Aortic smooth muscle cell (primary cell): ENCODE data around the gene DUSP2. TPM values are rescaled to one million over a fixed set of nuclear protein-coding genes. Genes with fewer than 3 reads are reported as not detected.

Experiments used
- total RNA-seq: library from RNA; depleted of rRNA; stranded (reverse); fragments of >200 nt; gene quantifications from 2 replicates; pipeline ENCODE4 v1.2.3, GENCODE V29; 2014

DUSP2 gene, protein sequence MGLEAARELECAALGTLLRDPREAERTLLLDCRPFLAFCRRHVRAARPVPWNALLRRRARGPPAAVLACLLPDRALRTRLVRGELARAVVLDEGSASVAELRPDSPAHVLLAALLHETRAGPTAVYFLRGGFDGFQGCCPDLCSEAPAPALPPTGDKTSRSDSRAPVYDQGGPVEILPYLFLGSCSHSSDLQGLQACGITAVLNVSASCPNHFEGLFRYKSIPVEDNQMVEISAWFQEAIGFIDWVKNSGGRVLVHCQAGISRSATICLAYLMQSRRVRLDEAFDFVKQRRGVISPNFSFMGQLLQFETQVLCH
- 0.50 and 0.66 TPM in 2 replicates for total RNA-seq

DNA sequence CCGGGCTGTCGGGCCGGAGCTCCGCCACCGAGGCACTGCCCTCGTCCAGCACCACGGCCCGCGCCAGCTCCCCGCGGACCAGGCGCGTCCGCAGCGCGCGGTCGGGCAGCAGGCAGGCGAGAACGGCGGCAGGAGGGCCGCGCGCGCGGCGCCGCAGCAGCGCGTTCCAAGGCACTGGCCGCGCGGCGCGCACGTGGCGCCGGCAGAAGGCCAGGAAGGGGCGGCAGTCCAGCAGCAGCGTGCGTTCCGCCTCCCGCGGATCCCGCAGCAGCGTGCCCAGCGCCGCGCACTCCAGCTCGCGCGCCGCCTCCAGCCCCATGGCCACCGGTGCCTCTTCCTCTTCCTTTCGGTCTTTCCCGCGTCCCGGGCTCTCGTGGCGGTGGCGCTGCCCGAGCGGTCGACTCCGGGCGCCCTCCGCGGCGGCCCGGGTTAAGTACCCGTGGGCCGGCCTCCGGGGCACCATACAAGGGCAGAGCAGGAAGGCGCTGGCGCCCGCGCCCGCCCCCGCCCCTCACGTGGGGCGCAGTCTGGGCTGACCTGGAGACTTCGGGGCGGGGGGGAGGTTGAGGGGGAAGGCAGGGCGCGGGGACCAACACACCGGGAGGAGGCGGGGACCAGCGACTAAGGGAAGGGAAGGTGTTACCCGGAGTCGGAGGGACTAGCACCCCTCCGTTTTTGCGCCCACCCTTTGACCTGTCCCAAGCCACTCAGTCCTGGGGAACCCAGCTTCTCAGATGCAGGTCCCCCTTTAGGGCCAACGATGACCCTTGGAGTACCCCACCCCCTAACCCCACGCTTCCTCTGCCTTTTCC, at the start of gene DUSP2:
TSS of gene DUSP2 (minus strand) at position 405 of the 812 bp plus-strand sequence. CDS start at position 319, 86 bp downstream.

DNA sequence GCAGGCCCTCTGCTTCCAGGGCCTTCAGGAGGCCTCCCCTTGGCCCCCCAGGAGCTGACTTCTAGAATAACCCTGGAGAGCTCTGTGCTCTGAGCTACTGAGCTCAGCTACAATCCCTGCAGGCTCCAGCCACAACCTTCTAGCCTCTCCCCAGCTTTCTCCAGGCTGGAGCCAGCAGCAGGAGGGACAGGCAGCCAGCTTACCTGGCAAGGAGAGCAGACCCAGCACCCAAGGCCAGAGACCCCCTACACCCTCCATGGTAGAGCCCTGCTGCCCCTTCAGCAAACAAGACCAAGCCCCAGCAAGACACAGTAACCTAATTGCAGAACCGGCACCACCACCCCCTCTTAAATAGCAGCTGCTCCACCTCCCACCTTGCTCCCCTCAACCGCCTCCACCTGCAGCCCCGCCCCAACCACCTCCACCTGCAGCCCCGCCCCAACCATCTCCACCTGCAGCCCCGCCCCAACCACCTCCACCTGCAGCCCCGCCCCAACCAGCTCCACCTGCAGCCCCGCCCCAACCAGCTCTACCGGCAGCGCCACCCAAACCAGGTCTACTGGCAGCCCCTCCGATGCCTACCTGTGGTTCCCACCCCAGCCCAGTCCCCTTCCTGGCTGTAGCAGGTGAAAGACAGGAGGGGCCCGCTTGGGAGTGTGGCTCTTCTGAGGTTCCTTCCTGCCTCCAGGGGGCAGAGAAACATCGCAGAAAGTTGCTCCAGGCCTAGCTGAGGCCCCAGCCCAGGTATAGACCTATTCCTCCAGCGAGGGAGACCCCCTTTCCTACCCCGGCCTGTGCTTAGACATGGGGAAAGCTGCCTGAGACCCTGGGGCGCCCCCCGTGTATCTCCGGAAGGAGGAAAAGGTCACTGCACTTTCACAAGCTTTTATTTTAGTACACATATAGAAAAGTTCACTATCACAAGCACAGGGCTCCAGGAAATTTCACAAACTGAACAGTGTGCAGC, 6.8 kb downstream of the DUSP2 start, which contains the start of gene ASTL:
TSS of gene ASTL (minus strand) at position 324 of the 967 bp plus-strand sequence. CDS start at position 258, 66 bp downstream.

DNA sequence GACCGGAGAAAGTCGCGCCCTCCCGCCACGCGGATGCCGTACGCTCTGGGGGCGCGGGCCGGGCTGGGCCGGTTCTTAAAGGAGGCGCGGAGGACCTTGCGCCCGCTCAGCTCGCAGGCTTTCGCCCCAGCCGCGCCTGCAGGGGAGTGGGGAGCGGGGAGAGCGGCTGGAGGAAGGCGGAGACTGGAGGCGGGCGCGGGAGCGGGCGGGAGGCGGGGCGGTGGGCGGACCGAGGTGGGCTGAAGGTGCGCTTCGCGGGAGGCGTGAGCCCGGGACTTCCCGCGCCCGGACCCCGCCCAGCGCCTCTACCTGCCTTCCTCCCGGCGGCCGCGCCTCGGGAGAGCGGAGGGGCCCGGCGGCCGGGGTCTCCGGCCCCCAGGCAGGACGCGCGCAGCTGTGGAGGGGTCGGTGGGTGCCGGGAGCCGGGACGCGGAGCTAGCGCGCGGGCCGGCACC, 28.8 kb downstream of the DUSP2 start, which contains the start of gene ADRA2B:
TSS of gene ADRA2B (minus strand) at position 148 of the 455 bp plus-strand sequence. CDS start 422 bp downstream, outside the sequence.

Other genes starting within 250 kb of the DUSP2 start
- gene ANKRD36C, start 153.6 kb downstream of the DUSP2 start, total RNA-seq = 22.2 and 24.5 TPM in 2 replicates
- 4.5 and 5.8 TPM in 2 replicates for gene GPAT2, start 110.5 kb downstream of the DUSP2 start, total RNA-seq
- gene ADRA2B, start 28.9 kb downstream of the DUSP2 start, total RNA-seq = not detected in 2 replicates
- not detected in 2 replicates for gene ASTL, start 6.9 kb downstream of the DUSP2 start, total RNA-seq
- gene STARD7, start 63.4 kb upstream of the DUSP2 start, total RNA-seq = 120 and 138 TPM in 2 replicates
- 23.8 and 28.8 TPM in 2 replicates for gene TMEM127, start 120.6 kb upstream of the DUSP2 start, total RNA-seq
- gene CIAO1, start 120.8 kb upstream of the DUSP2 start, total RNA-seq = 60.1 and 68.6 TPM in 2 replicates
- 43.1 and 47.7 TPM in 2 replicates for gene SNRNP200, start 160.1 kb upstream of the DUSP2 start, total RNA-seq
- 0.26 and 0.75 TPM in 2 replicates for gene ITPRIPL1, start 179.9 kb upstream of the DUSP2 start, total RNA-seq
- gene NCAPH, start 190.3 kb upstream of the DUSP2 start, total RNA-seq = 9.8 and 17.0 TPM in 2 replicates